OCI-LY3 (cell line): Measurements from ENCODE around the gene PRKX.

Experiments used
- H2AFZ ChIP-seq: fragments of 200-600, 300-600 bp; shearing (Covaris generic); 2 replicates; pipeline ENCODE4 v1.6.0; 2014; ENCODE audit warnings: antibody characterized with exemption, low read depth, low read length
- H3K27ac ChIP-seq: fragments of 200-600, 300-600 bp; sonication (generic); 2 replicates; pipeline ENCODE4 v1.5.1; 2014; ENCODE audit warnings: mild to moderate bottlenecking, low read length, moderate library complexity, mixed read lengths
- H3K27me3 ChIP-seq: fragments of 200-600, 300-600 bp; sonication (generic); 2 replicates; pipeline ENCODE4 v1.6.1; 2014; ENCODE audit warnings: low read depth, low read length, mixed read lengths
- H3K36me3 ChIP-seq: fragments of 200-600, 300-600 bp; sonication (generic); replicated peaks from 2 replicates; pipeline ENCODE3; 2014; ENCODE audit warnings: low read depth, low read length, mixed read lengths
- H3K4me1 ChIP-seq: fragments of 300-600, 200-600 bp; sonication (generic); 2 replicates; pipeline ENCODE4 v1.6.1; 2014; ENCODE audit warnings: low read length, mixed read lengths
- H3K4me2 ChIP-seq: fragments of 200-600, 300-600 bp; sonication (generic); 2 replicates; pipeline ENCODE4 v1.6.1; 2014; ENCODE audit warnings: low read length, mixed read lengths
- H3K4me3 ChIP-seq: fragments of 300-600, 200-600 bp; sonication (generic); 2 replicates; pipeline ENCODE4 v1.5.1; 2014; ENCODE audit warnings: antibody characterized with exemption, mild to moderate bottlenecking, low read length, moderate library complexity
- H3K79me2 ChIP-seq: fragments of 300-600, 200-600 bp; shearing (Covaris generic); 2 replicates; pipeline ENCODE4 v1.6.1; 2014; ENCODE audit warnings: mild to moderate bottlenecking, low read length, mixed read lengths
- H3K9ac ChIP-seq: fragments of 300-600, 200-600 bp; shearing (Covaris generic); 2 replicates; pipeline ENCODE4 v1.6.0; 2014; ENCODE audit warnings: mild to moderate bottlenecking, low read length, moderate library complexity
- H3K9me3 ChIP-seq: fragments of 200-600, 300-600 bp; shearing (Covaris generic); 2 replicates; pipeline ENCODE4 v1.6.1; 2014; ENCODE audit warnings: low read length, mixed read lengths; ENCODE audit not compliant: insufficient read depth
- H4K20me1 ChIP-seq: fragments of 200-600, 300-600 bp; sonication (generic); 2 replicates; pipeline ENCODE4 v1.6.1; 2016; ENCODE audit warnings: low read length, mixed read lengths; ENCODE audit not compliant: insufficient read depth
- CTCF ChIP-seq: fragments of 200-600, 300-600 bp; sonication (generic); IDR thresholded peaks from 2 replicates; pipeline ENCODE4 v1.5.1; 2014; ENCODE audit warnings: antibody characterized with exemption, low read length, low read depth
- EZH2phosphoT487 ChIP-seq: fragments of 200-600 bp; shearing (Covaris generic); IDR thresholded peaks from 2 replicates; pipeline ENCODE4 v1.6.1; 2018; ENCODE audit warnings: antibody characterized with exemption, mixed run types, low read depth

The PRKX gene

GRCh38 chrX:3581609-3582108, 131.8 kb downstream of the PRKX start:
- Histone ChIP-seq H3K79me2 (no peaks in the 10 kb centered on the region), H3K4me2 (no peak overlapping the region), H3K27me3 (no peaks in the 10 kb centered on the region), H3K36me3 (no peaks in the 10 kb centered on the region), H3K4me3 (no peak overlapping the region), H3K9me3 (no peaks in the 10 kb centered on the region), H3K4me1 (no peaks in the 10 kb centered on the region), H2AFZ (no peak overlapping the region), H3K9ac (no peak overlapping the region), H4K20me1 (no peaks in the 10 kb centered on the region), H3K27ac (no peak overlapping the region)
- no peak for TF ChIP-seq CTCF
- TF ChIP-seq EZH2phosphoT487, result no peak

- Histone ChIP-seq H3K27me3 (no peaks in the 10 kb centered on the region), H3K4me1 (no peaks in the 10 kb centered on the region), H4K20me1 (no peaks in the 10 kb centered on the region), H3K27ac (no peak overlapping the region), H3K4me2 (no peak overlapping the region), H3K9me3 (no peaks in the 10 kb centered on the region), H3K79me2 (no peaks in the 10 kb centered on the region), H3K36me3 (no peaks in the 10 kb centered on the region), H3K9ac (no peak overlapping the region), H2AFZ (no peak overlapping the region), H3K4me3 (no peak overlapping the region)
- TF ChIP-seq CTCF, result no peak
- TF ChIP-seq EZH2phosphoT487, result no peak
These were observed 135.9 kb downstream of the PRKX start for GRCh38 chrX:3577551-3577950.

GRCh38 chrX:3576886-3577501, 136.5 kb downstream of the PRKX start:
- Histone ChIP-seq H4K20me1 (no peaks in the 10 kb centered on the region), H3K4me3 (no peak overlapping the region), H3K79me2 (no peaks in the 10 kb centered on the region), H3K9ac (no peak overlapping the region), H3K36me3 (no peaks in the 10 kb centered on the region), H3K4me1 (no peaks in the 10 kb centered on the region), H3K27me3 (no peaks in the 10 kb centered on the region), H3K27ac (no peak overlapping the region), H2AFZ (no peak overlapping the region), H3K9me3 (no peaks in the 10 kb centered on the region), H3K4me2 (no peak overlapping the region)
- TF ChIP-seq EZH2phosphoT487 (no peak), CTCF (no peak)

GRCh38 chrX:3567686-3568085, 145.8 kb downstream of the PRKX start:
- H3K4me3 ChIP-seq, result no peak overlapping the region
- H3K27ac ChIP-seq, result no peak overlapping the region
- no peak overlapping the region for H3K9ac ChIP-seq
- no peak overlapping the region for H2AFZ ChIP-seq
- no peaks in the 10 kb centered on the region for H3K9me3 ChIP-seq
- H4K20me1 ChIP-seq, result no peaks in the 10 kb centered on the region
- no peaks in the 10 kb centered on the region for H3K36me3 ChIP-seq
- no peaks in the 10 kb centered on the region for H3K4me1 ChIP-seq
- no peaks in the 10 kb centered on the region for H3K79me2 ChIP-seq
- H3K27me3 ChIP-seq, result no peaks in the 10 kb centered on the region
- no peak overlapping the region for H3K4me2 ChIP-seq
- no peak for TF ChIP-seq CTCF
- TF ChIP-seq EZH2phosphoT487, result no peak
